HepG2 (cell line): ENCODE data around the gene HOXA11.

Source experiments
- CEBPB ChIP-seq: IDR thresholded peaks from 2 replicates; pipeline ENCODE4 v1.6.1; 2011; ENCODE audit warnings: low read depth, low read length, improper control_type of control experiment, borderline replicate concordance
- DMAP1 ChIP-seq: IDR thresholded peaks from 2 replicates; pipeline ENCODE4 v1.6.1; 2016
- EED ChIP-seq: sonication (generic); formaldehyde crosslinking; IDR thresholded peaks from 2 replicates; pipeline ENCODE4 v1.5.0; 2020; ENCODE audit warnings: mild to moderate bottlenecking, missing genetic modification reagents
- HNRNPUL1 ChIP-seq: fragments of 200-400 bp; formaldehyde crosslinking; IDR thresholded peaks from 2 replicates; pipeline ENCODE4 v1.6.1; 2017; ENCODE audit warnings: low read depth, mild to moderate bottlenecking, low read length, moderate library complexity
- MYC ChIP-seq: sonication (generic); formaldehyde crosslinking; IDR thresholded peaks from 2 replicates; pipeline ENCODE4 v1.9.0; 2021; ENCODE audit warnings: missing genetic modification reagents, borderline replicate concordance
- NR2F1 ChIP-seq, 2 experiments: fragments of 450-650 bp in 1 of 2; formaldehyde crosslinking in 1 of 2; IDR thresholded peaks; 2 replicates each; pipeline versions ENCODE4 v1.5.0 to v1.6.1; 2016 to 2020; ENCODE audit warnings: mild to moderate bottlenecking in 1 of 2, missing compliant biosample characterization in 1 of 2, missing genetic modification reagents in 1 of 2, moderate library complexity in 1 of 2
- POLR2A ChIP-seq, 2 experiments: IDR thresholded peaks; 2 replicates each; pipeline ENCODE4 v1.6.1; 2011; ENCODE audit warnings: low read depth in 2 of 2, low read length in 2 of 2, mild to moderate bottlenecking in 1 of 2, moderate library complexity in 1 of 2; ENCODE audit not compliant: insufficient read depth in 1 of 2
- ZBTB3 ChIP-seq: sonication (generic); formaldehyde crosslinking; IDR thresholded peaks from 2 replicates; pipeline ENCODE4 v1.4.0; 2020; ENCODE audit warnings: low read depth, mild to moderate bottlenecking, moderate library complexity, missing genetic modification reagents, borderline replicate concordance
- ZNF207 ChIP-seq: fragments of 450-650 bp; IDR thresholded peaks from 2 replicates; pipeline ENCODE4 v1.6.1; 2016; ENCODE audit warnings: antibody characterized with exemption, borderline replicate concordance
- TF ChIP-seq, protein P1 (sequence below): sonication (generic); formaldehyde crosslinking; IDR thresholded peaks from 2 replicates; pipeline ENCODE4 v1.4.0; 2020; ENCODE audit warnings: mild to moderate bottlenecking, missing genetic modification reagents

DNA sequence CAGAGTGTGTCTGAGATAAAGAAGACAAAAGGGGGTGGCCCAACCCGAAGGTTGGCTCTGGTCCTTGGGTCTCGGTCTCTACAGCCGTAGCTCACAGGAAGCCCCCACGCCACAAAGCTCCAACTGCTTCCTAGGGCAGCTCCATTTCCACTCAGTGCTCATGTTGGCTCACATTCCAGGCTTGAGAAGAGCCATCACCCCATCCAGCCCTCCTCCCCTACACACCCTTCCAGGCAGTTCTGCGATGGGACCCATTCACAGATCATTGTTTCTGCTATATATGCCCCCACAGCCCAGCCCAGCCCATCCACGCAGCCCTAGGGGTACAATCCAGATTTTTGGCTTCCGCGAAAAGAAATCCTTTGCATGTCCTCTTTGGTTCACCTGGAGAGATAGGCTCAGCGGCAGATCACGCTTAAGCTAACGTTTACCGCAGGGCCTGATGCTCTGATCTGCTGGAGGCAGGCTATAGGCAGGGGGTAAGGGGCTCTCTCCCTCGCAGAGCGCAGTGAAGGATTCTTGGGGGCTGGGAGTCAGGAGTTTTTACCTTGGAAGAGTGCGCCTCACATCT, 6.2 kb upstream of the HOXA11 start:
- TF ChIP-seq ZNF207 (no peak), NR2F1 (CRISPR knock-in tag; IDR thresholded peaks at IDR 0.05) (no peak), POLR2A (IDR thresholded peaks at IDR 0.05; ENCODE audit: insufficient read depth in 1 of 2, low read depth in 2 of 2, low read length in 2 of 2) (no peak), ZBTB3 (CRISPR knock-in tag) (no peak), DMAP1 (no peak), CEBPB (no peak), EED (CRISPR knock-in tag) (no peak), HNRNPUL1 (no peak), MYC (CRISPR knock-in tag) (no peak)
- TF ChIP-seq, protein P1, sequence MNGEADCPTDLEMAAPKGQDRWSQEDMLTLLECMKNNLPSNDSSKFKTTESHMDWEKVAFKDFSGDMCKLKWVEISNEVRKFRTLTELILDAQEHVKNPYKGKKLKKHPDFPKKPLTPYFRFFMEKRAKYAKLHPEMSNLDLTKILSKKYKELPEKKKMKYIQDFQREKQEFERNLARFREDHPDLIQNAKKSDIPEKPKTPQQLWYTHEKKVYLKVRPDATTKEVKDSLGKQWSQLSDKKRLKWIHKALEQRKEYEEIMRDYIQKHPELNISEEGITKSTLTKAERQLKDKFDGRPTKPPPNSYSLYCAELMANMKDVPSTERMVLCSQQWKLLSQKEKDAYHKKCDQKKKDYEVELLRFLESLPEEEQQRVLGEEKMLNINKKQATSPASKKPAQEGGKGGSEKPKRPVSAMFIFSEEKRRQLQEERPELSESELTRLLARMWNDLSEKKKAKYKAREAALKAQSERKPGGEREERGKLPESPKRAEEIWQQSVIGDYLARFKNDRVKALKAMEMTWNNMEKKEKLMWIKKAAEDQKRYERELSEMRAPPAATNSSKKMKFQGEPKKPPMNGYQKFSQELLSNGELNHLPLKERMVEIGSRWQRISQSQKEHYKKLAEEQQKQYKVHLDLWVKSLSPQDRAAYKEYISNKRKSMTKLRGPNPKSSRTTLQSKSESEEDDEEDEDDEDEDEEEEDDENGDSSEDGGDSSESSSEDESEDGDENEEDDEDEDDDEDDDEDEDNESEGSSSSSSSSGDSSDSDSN (CRISPR knock-in tag), result no peak
